ENCODE measurements around the gene ATF6.

GRCh38 chr1:161849518-161849917, 83.4 kb downstream of the ATF6 start:
- TF ChIP-seq ZNF274 (IDR thresholded peaks at IDR 0.05; ENCODE audit: low read depth, low read length) (no peak), SUZ12 (IDR thresholded peaks at IDR 0.05; ENCODE audit: extremely low read depth, insufficient read depth, insufficient read length) (no peak), YY1 (IDR thresholded peaks at IDR 0.05; ENCODE audit: insufficient read depth, insufficient read length) (no peak)
